GM19351 (cell line): ENCODE measurements around the gene OPN1SW.

ENCODE experiments used
- ATAC-seq: cut with Tn5 transposase; IDR thresholded peaks from one replicate; pipeline ENCODE4 v1.9.1; 2021; ENCODE audit warnings: mild to moderate bottlenecking, moderate library complexity; ENCODE audit not compliant: unreplicated experiment

Gene OPN1SW

GRCh38 chr7:128735436-128735835, 40.2 kb downstream of the OPN1SW start:
- ATAC-seq, result no peak

DNA sequence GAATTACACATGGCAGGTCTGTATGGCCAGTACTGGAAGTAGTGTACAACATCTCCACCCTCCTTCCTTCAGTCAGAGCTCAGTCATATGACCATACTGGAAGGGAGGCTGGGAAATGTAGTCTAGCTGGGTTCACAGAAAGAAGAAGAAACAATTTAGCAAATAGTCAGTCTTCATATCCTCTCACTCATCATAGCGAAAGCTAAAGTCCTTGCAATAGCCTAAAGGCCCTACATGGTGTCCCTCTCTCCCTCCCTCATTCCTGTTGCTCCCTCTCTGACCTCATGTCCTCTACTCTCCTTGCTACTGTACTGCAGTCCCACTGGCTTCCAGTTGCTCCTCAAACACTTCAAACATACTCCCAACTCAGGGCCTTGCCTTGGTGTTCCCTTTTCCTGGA, 40.7 kb downstream of the OPN1SW start:
- ATAC-seq, result no peak

DNA sequence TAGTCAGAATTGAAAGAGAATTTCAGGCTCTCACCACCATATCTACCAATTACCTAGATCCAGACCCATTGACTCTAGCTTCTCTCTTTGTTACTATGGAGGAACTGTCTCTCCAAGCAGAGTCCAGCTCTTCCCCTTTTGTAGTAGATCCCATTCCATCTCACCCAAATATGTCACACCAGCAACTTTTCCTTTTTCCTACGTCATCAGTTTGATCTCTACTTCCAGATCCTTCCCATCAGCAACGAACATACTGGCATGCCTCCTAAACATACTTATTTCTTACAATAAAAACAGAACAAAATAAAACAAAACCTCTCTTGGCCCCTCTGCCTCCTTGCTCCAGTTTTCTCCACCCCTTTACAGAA, 42.3 kb downstream of the OPN1SW start:
- no peak for ATAC-seq

GRCh38 chr7:128732521-128733277, 42.9 kb downstream of the OPN1SW start:
- ATAC-seq, result no peak

- ATAC-seq, result no peak
Observed at GRCh38 chr7:128731184-128731583, 44.4 kb downstream of the OPN1SW start.

- no peak for ATAC-seq
Observed at GRCh38 chr7:128729494-128729893, 46.1 kb downstream of the OPN1SW start.

- no peak for ATAC-seq
Observed at GRCh38 chr7:128728598-128728997, 47.0 kb downstream of the OPN1SW start.

DNA sequence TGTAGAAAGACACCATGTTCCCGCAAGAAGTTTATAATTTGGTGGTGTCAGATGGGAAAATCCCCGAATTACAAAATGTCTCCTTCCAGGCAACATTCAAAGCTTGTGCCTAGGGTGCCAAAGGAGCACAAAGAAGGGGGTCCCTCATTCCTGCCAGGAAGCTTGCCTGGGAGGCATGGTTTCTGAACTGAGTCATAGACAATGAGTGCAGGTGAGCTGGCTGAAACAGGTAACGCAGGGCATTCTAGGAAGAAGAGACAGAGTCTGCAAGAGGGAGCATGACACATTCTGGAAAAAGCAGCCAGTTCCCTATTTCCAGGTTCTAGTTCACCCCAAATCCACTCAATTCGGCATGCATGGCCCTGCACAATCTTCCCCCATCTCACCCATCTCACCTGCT, 48.4 kb downstream of the OPN1SW start:
- no peak for ATAC-seq

DNA sequence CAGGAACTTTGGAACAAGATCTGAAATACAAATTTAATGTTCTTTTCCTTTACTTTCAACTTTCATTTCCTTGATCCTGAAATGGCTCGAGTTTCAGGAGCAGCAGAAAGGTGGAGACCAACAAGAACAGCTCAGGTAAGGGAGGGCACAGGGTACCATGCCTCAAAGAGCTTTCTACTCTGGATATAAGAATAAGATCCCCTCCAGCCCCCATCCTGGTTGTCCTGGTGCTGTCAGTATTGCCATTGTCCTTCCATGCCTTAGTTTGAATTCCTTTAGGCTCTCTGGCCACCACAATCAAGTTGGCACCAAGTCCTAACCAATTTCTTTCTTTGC, 48.9 kb downstream of the OPN1SW start:
- ATAC-seq, result no peak

DNA sequence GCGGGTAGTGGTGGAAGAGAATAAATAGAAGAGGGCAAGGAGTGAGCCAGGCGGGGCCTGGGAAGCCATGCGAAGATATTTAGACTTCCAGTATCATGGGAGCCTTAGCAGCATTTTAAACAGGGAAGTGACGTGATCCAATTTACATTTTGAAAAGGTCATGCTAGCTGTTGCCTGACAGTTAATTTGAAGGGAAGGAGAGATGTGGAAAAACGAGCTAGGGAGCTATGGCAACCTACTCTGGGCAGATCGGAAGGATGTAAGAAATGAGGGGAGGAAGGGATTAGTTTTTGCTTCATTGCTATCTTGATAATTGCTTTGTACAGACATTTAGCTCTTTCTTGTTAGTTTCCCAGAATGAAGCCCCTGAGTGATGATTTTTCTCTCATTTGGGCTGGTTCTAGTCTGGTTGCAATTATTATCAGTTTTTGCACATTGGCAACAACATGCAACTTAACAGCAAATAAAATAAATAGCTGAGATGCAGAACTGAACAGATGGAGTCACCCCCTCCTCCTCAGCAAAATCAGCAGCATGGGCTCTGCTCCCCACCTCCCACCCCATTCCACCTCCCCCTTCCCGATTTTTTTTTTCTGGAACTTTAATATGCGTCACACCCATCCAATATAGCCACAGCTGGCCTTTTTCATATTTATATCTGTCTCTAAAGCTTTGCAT, 49.4 kb downstream of the OPN1SW start:
- no peak for ATAC-seq

- no peak for ATAC-seq
Observed at GRCh38 chr7:128725531-128725930, 50.1 kb downstream of the OPN1SW start.

- no peak for ATAC-seq
Observed at GRCh38 chr7:128724743-128725142, 50.9 kb downstream of the OPN1SW start.
